Dermis microvascular lymphatic vessel endothelial cell (primary cell): ENCODE measurements around the gene NTHL1. TPM values are rescaled to one million over a fixed set of nuclear protein-coding genes. Genes with fewer than 3 reads are reported as not detected.

Experiments used
- DNase-seq, 2 donors: peaks; one replicate each; pipeline versions ENCODE4 v3.0.0 to v3.0.0-alpha.2; 2010; ENCODE audit warnings: low read depth in 2 of 2
- total RNA-seq: library from RNA; depleted of rRNA; stranded (reverse); fragments of >200 nt; gene quantifications from 2 replicates; pipeline ENCODE4 v1.2.1, GENCODE V29; 2014

NTHL1 gene
- total RNA-seq, 1 donor from 2014 or later, result 39.3 TPM

DNA sequence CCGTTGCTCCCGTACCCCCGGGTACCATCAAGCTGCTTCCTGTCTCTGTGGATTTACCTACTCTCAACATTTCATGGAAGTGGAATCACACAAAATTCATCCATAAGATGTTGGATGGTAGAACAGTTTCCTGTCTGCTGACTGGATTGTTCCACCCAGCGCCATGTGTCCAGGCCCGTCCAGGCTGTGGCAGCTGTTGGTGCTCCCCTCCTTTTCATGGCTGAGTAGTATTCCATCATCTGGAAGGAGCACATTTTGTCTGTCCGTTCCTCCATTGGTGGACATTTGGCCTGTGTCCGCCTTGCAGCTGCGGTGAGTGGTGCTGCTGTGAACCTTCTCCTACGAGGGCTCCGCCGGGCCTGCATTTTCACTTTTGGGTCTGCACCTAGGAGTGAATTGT is 18.5 kb upstream of the NTHL1 start:
- DNase-seq, result no peak

DNA sequence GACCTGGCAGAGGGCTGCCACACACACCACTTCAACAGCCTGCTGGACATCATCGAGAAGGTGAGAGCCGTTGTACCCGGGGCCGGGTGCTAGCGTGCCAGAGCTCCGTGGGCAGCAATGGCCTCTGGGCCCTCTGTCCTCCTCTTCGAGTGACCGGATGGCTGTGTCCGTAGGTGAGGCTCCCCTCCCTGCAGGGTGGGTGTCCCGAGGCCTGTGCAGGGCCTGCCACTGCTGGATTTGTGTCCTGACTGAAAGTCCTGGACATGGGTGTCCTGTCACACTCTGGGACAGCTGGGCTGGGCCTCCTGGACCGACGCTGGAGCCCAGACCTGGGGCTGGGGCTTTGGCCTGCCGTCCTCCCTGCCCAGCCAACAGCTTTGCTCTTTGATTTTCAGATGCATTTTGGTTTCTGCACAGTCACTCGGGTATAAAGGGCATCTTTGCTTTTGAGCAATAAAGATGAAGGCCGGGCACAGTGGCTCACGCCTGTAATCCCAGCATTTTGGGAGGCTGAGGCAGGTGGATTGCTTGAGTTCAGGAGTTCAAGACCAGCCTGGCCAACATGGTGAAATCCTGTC is 16.8 kb upstream of the NTHL1 start:
- no peak for DNase-seq

DNA sequence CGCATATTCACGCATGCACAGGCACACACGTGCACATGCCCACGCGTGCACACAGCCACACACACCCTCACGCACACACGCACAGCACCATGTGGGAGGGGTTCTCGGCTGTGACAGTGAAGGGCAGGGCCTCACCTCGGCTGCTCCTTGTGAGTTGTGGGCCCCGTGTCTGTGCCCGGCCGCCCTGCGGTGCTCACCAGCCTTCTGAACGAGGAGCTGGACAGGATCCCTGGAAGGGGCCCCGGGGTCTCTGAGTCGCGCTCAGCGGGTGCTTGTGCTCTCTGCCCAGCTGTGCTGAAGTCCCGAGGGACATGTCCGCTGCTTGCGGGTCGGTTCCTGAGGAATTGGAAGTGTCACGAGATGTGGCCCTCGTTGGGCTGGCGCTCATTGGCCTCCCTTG is 16.2 kb upstream of the NTHL1 start:
- no peak for DNase-seq

DNA sequence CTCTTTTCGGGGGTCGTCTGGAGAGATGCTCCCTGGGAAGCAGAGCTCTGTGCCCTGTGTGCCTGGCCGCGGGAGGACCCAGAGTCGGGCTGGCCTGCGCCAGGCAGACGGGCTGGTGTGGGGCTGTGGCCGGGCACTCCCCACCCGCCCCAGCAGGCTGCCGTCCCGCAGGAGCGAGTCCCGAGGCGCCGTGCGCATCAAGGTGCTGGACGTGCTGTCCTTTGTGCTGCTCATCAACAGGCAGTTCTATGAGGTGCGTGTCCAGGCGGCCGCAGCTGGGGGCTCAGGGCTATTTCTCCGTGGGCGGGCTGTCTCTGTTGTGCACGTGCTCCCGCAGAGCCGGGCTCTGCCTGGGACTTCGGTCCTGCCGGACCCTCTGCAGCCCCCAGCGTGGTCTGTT is 15.2 kb upstream of the NTHL1 start:
- DNase-seq, result no peak

DNA sequence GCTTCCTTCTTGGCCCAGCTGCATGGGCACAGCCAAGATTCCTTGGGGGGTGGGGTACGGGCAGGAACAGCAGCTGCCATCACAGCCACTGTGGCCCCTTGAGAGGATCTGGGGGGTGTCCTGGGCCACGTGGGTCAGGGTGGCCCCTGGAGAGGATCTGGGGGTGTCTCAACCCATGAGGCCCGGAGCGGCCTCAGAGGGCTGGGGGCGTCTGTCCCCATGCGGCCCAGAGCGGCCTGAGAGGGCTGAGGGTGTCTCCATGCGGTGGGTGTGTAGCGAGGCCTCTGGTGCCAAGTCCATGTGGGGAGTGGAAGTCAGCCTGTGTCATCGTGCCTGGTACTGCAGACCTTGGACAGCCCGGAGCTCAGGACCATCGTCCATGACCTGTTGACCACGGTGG is 13.9 kb upstream of the NTHL1 start:
- no peak for DNase-seq

DNA sequence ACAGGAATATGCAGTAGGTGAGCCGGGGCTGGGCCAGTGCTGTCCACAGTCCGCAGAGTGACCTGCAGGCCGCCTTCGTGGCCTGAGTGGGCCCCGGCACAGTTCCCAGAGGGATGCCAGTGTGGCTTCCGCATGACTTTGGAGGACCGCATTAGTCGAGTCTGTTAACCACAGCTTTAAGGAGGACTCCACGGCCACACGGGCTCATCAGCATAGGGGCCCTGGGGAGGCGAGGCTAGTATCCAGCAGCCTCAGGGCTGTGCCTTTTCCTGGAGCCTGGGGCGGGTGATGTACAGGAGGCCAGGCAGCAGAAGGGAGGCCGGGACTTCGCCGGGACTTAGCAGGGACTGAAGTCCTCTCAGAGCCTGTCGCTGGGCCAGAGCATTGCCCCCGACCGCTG is 13.4 kb upstream of the NTHL1 start:
- DNase-seq, result no peak

DNA sequence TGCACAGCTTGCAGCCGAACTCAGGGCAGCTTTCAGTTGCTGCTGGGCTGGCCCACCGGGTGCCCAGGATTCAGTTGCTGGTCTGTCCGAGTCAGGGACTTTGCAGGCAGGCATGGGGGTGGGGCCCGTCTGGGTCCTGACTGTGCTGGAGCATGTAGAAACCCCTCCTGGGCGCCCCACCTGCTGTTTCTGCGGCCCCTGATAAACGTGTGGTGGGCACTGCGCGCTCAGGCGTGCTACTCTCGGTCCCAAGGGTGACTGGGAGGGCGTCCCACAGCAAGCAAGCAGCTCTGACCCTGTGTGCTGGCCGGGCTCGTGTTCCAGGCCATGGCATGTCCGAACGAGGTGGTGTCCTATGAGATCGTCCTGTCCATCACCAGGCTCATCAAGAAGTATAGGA is 12.7 kb upstream of the NTHL1 start:
- DNase-seq, result no peak

DNA sequence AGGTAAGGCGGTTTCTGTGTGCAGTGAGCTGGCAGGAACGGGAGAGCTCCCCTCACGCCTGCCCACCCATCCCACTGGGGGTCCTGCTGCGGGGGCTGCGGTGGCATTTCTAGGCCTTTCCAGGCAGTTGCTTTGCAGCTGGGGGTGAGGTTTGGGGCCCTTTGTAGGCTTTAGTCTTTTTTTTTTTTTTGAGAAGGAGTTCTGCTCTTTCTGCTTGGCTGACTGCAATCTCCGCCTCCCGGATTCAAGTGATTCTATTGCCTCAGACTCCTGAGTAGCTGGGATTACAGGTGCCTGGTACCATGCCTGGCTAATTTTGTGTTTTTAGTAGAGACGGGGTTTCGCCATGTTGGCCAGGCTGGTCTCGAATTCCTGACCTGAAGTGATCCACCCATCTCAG is 11.2 kb upstream of the NTHL1 start:
- no peak for DNase-seq

DNA sequence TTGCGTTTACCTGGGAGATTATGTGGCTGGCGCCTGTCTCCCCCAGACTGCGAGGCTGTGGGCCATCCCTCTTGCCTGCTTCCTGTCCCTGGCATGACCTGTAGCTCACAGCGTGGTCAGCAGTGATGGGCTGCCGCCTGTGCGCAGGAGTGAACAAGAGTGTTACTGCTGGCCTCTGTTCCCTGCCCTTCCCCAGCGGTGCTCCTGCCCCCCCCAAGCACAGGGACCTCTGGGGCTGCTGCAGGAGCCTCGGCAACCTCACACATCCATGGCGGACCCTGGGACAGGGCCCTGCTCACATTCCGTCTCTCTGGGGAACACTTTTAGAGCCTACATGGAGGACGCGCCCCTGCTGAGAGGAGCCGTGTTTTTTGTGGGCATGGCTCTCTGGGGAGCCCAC is 10.8 kb upstream of the NTHL1 start:
- DNase-seq, result no peak

DNA sequence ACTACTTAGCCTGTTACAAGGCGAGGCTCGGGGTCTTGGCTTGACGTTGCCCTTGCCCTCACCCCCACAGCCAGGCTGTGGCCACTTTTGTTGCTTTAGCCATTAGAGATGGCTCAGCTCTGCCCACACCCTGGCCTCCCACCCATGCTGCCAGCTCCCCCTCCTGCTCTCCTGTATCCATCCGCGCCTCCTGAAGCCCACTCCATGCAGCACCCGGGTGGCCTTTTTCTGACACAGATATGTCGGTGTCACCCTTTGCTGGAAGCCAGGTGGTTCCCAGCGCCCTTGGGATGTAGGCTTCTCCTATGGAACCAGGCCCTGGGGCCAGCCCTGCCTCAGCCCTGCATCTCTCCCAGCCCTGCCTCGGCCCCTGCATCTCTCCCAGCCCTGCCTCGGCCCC is 9.8 kb upstream of the NTHL1 start:
- no peak for DNase-seq

DNA sequence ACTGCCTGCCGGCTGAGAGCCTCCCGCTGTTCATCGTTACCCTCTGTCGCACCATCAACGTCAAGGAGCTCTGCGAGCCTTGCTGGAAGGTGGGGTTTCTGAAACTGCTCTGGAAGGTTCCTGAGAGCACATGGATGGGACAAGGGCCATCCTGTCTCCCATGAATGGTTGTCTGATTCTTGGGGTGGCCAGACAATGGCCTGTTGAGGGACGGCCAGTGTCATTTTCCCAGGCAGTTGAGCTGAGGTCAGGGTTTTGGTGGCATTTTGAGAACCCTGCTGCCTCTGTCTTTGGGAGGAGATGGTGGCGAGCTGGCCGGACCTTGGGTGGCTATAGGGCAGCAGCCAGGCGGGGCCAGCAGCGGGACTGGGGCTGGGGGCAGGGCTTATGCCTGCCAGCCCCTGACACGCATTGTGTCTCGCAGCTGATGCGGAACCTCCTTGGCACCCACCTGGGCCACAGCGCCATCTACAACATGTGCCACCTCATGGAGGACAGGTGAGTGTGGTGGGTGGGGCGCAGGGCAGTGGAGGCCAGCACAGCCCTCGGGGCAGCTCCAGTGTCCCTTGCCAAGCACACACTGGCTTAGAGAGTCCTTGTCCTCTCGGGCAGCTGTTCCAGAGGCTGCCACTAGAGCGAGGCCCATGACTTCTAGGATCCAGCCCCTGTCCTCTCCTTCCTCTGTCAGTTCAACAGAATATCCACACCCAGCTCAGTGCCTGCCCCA is 9.2 kb upstream of the NTHL1 start:
- DNase-seq, result no peak

DNA sequence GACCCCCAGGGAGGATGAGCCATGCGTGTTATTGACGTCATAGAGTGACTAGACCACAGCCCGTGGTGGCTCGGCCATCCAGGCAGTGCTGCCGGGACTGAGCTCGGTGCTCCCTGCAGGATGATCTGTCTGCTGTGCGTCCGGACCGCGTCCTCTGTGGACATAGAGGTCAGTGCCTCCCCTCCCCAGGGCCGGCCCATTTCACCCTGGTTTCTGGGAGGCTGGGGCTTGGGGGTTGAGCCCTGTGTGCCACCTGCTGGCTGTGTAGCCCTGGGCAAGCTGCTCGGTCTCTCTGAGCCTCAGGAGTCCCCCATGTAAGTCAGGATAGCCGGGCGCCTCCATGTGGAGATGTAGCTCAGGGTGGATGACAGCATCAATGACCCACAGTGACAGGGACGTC is 8.4 kb upstream of the NTHL1 start:
- DNase-seq, result peak in 1 of 2 donors; percentile 51

DNA sequence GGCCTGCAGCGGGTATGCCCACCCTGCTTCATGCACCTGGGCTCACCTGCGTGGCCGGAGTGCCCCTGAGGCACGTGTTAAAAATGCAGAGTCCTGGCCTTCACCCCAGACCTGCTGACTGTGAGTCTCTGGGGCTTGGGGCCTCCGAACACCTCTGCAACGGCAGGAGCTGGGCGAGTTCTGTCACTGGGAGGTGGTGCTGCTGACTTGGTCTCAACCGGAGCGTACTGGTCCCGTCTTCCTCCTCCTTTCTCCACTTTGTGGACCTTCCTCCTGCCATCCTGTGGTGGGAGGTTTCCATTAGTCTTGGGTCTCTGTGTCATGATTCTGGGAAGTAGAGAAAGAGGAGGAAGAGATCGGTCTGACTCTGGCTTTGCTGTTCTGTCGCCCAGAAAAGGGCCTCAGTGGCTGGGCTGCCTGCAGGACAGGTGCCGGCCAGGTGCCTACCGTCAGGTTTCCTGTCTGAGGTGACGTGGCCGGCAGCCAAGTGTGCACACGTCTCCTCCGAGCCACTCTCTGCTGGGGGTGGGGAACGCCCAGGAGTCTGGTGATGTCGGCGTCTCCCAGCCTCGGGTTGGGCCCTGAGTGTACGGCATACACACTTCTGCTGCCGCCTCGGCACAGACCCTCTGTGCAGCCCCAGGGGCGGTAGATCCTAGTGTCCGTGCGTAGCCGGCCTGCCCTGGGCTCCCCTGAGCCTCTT is 7.1 kb upstream of the NTHL1 start:
- no peak for DNase-seq

DNA sequence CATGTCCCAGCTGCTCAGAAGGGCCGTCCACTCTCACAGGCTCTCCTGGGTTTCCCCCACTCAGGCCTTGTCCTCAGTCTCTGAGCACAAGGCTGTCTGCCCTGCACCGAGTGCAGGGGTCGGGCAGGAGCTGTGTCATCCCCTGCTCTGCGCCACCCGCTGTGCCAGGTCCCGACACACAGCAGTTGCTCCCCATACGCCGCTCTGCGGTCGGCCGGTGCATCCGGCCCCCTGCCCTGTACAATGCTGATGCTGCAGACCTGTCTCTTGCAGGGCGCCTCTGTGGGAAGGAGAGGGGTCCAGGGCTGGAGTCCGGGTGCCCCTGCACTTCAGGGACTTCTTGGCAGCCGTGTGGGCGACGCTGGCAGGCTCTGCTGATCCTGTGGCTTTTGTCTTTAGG is 6.3 kb upstream of the NTHL1 start:
- DNase-seq, result no peak

DNA sequence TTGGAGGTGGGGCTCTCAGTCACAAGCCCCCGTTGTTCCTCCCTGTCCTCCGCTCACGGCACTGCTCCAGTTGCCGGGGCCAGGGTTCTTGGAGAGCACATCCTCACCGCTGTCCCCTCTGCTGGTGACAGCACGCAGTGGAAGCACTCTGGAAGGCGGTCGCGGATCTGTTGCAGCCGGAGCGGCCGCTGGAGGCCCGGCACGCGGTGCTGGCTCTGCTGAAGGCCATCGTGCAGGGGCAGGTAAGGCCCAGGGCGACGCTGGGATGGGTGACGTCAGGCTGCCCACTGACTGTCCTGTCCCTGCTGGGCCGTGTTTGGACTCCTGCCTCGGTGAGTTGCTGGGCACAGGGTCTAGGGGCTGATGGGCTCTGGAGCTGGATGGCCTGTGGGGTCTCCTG is 5.6 kb upstream of the NTHL1 start:
- no peak for DNase-seq

DNA sequence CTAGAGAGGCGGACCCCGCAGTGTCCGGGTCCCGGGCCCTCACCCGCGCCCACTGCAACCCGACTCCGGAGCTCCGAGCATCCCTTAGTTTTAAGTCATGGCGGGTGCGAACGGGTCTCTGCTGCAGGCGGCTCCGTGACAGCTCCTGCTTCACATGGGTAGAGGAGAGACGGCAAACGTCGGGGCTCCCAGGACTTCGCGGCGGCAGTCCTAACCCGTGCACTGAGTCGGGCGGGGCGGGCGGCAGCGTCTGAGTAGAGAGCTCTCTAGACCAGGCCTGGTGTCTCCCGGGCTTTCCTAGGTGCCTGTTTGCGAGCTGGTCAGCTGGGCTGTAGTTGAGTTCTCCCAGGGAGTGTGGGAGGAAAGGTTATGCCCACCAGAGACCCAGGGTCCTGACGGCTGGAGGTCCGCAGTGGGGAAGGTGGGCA is 496 bp upstream of the NTHL1 start:
- peak in 1 of 2 donors; percentile 28 for DNase-seq

DNA sequence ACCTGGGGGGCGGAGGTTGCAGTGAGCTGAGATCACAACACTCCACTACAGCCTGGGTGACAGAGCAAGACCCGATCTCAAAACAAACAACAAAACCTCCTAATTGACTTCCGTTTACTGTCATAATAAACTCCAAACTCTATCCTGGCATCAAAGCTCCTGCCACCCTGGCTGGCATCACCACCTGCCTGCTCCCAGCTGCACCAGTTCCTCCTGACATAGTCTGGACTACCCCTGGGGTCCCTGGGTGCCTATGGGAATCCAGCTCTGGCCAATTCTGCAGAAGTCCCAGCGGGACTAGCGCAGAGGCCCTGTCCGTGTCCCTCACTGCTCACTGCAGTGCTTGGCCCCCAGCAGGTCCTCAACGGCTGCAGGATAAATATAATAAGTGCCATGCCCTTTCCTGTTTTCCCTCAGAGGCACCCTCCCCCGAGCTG is 723 bp downstream of the NTHL1 start:
- DNase-seq, result peak in 1 of 2 donors; percentile 68

DNA sequence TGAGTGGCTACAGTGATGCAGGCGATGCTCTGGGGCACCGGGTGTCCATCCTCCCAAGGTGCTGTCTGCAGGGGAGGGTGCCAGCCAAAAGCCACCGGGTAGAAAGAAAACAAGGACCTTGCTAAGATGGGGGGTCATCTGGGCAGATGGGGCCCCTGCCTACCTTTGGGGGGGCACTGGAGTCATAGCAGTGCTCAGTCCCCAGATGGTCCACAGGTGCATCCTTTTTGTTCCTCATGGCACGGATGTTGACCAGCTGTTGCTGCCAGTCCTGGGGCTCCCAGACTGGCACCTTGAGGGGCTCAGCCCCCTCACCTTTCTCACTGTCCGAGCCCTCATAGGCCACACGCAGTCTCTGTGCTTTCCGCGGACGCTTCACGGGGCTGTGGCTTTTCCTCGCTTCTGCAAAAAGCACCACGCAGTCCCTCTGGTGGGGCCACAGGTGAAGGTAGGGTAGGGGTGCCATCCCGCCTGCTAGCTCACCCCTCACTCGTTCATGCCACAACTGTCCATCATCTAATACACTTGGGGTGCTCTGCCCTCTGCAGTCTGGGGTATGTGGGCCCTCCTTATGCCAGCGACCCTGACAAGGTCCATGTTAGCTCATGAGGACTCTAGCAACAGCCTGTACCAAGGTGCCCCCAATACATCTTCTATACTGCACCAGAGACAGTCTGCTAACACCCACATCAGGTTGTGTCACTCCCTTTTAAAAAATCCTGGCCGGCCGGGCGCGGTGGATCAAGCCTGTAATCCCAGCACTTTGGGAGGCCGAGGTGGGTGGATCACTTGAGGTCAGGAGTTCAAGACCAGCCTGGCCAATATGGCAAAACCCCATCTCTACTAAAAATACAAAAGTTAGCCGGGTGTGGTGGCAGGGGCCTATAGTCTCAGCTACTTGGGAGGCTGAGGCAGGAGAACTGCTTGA is 1.4 kb downstream of the NTHL1 start:
- no peak for DNase-seq

DNA sequence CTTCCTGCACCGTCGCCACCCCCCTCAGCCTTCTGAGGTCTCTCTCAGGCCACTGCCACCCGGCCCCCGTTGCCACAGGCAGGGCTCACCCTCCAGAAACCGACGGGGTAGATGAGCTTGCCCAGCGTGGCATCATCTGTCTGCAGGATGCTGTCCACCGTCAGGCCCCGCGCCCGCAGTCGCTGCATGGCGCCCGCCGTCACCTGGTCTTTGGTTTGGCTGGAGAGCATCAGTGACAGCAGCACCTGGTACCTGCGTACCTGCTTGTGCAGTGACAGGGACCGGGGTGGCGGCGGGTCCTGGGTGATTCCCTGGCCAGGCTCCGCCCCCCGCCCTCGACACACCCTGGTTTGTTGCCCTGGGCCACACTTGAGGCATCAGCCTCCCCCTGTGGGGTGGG is 3.1 kb downstream of the NTHL1 start:
- no peak for DNase-seq

DNA sequence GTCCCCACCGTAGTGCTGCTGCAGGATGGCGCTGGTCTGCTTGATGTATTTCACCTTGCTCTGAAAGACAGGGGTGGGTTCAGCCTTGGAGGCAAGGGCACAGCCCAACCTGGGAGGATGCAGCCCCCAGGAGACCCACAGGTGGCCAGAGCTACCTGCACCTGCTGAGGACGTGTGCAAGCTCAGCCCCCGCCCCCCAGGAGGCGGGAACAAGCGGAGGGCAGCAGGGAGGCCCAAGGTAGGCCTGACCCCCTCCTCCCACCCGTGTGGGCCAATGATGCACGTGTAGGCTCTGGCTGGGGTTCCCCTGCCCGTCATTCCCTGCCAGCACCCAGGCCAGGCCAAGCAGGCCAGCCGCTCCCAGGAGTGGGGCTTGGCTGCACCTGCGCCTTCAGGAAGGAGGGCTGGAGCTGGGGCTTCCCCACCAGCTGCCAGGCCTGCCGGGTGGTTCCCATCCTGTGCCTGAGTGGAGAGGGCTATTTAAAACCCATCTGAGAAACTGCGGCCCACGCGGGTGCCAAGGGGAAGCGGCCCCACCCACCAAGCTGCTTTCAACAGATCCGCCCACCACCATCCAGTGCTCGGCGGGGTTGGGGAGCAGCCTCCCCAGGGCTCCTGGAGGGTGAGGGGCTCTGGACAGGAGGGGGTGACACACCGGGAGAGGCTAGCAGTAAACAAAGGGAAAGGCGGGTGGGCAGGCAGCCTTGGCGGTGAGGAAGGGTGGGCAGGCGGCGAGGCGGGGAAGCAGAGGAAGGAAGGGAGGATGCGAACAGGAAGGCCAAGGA is 3.8 kb downstream of the NTHL1 start:
- DNase-seq, result peak in 1 of 2 donors; percentile 79
